GM19328 (cell line): ENCODE results near the gene CHFR.
"Not testable (repeated sequence)": the region's sequence is repeated elsewhere in the genome, so short reads cannot be mapped to it uniquely, and the experiment has no call there.

Experiments
- ATAC-seq: cut with Tn5 transposase; IDR thresholded peaks from one replicate; pipeline ENCODE4 v1.9.1; 2021; ENCODE audit warnings: mild to moderate bottlenecking, moderate library complexity; ENCODE audit not compliant: unreplicated experiment

Gene CHFR

DNA sequence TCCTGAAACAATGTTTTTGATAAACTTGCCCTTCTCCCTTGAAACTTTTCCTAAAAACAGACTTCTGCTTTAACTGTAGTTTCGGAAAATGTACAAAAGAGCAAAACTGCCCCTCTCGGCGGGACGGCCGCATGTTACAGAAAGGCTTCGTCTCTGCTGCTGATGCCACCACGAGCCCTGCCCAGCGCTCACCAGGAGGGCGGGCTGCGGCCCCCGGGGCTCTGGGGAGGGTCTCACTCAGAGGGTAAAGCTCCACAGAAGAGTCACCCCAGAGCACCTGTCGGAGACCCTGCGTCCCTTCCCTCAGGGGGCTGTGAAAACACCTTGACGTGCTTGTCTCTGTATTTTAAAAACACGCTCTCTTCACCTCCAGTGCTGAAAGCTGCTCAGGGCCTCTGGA is 46.3 kb downstream of the CHFR start:
- ATAC-seq, result no peak

DNA sequence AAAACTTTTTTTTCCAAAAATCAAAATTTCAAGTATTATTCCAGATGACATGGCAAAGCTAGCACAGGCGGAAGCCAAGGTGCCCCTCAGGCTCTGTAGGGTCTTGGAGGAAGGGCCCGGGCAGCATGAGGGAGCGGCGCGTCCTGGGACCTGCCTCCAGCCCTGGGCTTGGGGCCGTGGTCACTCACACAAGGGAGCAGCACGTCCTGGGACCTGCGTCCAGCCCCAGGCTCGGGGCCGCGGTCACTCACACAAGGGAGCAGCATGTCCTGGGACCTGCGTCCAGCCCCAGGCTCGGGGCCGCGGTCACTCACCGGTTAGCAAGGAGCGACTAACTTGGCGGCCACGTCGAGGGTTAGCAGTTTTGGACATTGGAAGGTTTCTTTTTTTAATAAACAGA is 46.9 kb downstream of the CHFR start:
- ATAC-seq, result no peak

DNA sequence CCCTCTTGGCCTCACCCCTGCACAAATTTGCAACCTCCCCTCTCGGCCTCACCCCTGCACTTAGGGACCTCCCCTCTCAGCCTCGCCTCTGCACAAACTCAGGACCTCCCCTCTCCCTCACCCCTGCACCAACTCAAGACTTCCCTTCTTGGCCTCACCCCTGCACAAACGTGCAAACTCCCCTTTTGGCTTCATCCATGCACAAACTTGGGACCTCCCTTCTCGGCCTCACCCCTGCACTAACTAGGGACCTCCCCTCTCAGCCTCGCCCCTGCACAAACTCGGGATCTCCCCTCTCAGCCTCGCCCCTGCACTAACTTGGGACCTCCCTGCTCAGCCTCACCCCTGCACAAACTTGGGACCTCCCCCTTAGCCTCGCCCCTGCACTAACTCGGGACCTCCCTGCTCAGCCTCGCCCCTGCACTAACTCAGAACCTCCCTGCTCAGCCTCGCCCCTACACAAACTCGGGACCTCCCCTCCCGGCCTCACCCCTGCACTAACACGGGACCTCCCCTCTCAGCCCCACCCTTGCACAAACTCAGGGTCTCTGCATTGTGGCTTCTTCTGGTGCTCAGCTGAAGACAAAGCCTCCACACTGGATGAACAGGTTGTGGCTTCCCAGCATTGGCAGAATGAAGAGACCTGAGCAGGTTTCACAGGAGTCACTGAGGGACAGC is 47.7 kb downstream of the CHFR start:
- ATAC-seq, result no peak

DNA sequence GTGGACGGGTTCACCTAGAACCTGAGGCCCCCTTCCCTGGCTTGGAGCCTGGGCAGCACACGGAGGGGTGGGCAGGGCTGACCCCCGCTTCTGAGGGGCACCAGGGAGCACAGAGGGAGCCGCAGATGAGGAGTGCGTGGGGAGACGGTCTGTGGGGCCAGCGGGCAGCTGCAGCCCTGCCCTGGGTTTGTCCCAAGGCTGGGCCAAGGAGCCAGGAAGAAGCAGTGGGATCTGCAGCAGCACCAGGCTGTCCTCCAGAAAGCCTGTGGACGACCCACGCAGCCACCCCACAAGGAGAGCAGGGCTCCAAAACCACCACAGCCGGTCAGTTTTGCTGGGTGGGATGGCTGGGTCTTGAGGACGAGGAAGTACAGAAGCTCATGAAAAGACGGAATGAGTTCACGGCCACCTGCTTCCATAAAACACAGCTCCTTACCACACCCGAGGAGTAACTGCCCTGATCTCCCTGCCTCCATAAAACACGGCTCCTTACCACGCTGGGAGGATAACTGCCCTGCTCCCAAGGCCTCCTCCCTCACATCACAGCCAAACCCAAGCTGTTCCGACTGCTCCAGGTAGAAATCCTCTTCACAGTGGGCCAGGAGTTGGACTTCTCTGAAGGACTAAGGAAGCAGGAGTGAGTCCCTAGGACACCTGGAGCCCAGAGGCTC is 48.9 kb downstream of the CHFR start:
- ATAC-seq, result no peak

DNA sequence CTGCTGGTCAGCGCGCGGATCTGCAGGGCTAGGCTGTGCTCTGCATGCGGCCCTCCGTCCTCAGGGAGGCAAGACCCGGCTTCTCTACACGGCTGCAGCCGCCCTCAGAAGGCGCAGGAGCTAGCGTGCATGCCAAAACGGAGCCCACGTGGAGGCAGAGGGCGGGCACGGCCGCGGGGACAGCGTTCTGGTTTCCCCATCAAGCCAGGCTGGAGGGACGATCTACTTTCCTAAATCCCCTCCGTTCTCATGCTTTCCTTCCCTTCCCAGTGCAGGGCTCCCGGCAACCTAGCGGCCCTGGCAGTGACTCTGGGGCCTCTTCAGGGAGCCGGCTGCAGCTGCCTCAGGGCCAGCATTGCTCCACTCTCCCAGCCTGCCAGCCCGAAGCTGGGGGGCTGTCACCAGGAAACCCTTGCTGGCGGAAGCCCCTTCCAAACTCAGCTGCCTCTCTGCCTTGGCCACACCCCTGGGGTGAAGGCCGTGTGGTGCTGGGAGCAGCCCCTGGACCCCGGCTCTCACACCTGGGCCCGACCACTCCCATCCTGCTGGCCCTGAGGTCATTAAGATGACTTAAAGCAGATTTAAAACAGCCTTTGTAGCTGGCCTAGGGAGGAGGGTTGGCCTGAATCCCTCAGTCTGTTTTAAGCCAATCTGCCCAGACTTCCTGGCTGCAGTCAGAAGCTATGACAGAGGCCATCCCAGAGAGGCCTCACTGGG is 49.6 kb downstream of the CHFR start:
- no peak for ATAC-seq

DNA sequence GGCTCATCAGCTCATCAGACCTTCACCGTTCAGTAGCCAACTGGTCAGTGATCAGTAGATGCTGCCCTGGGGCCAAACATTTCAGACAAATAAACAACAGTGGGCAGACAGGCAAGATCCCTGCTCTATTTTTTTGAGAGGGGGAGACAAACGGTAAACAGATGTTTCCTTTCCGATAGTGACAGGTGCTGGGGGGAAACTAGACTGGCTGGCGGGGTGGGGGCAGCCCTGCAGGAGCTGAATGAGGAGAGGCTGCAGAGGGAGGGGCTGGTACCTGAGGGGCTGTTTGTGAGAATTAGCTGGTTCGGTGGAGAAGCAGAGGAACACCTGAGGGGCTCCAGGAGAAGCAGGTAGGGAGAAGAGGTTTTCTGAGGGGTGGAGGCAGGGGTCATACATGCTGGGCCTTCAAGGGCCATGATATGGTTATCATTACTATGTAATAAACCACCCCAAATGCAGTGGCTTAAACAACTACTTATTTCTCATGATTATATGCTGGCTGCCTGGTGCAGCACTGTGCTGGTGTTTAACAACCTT is 50.5 kb downstream of the CHFR start:
- ATAC-seq, result no peak

DNA sequence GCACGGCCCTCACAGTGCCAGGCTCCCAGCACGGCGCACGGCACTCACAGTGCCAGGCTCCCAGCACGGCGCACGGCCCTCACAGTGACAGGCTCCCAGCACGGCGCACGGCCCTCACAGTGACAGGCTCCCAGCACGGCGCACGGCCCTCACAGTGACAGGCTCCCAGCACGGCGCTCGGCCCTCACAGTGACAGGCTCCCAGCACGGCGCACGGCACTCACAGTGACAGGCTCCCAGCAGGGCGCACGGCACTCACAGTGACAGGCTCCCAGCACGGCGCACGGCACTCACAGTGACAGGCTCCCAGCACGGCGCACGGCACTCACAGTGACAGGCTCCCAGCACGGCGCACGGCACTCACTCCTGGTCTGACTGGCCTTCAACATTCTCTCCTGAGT is 51.2 kb downstream of the CHFR start:
- ATAC-seq, result not testable (repeated sequence)

DNA sequence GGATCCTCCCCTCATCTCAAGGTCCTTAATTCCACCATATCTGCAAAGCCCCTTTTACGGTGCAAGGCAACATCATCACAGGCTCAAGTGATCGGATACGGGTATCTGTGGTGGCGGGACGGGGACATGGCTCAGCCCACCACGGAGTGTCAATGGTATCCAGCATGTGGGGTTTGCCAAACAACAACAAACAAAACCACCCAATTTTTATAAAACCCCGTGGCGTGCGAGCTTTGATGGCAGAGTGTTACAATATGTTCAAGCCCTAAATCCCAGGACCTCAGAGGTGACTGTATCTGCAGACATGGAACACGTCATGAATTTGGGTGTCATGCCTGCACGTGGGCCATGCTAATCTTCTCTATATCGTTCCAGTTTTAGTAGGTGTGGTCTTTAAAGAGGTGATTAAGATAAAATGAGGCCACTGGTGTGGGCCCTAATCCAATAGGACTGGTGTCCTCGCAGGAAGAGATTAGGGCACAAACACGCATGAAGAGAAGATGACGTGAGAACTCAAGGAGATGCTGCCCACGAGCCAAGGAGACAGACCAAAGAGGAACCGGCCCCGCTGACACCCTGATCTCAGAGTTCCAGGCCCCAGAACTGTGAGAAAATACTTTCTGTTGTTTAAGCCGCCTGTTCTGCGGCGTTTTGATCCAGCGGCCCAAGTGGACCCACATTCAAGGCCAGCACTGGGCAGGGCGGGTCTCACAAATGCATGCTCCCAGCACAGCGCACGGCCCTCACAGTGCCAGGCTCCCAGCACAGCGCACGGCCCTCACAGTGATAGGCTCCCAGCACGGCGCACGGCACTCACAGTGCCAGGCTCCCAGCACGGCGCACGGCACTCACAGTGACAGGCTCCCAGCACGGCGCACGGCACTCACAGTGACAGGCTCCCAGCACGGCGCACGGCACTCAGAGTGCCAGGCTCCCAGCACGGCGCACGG is 52.1 kb downstream of the CHFR start:
- no peak for ATAC-seq

DNA sequence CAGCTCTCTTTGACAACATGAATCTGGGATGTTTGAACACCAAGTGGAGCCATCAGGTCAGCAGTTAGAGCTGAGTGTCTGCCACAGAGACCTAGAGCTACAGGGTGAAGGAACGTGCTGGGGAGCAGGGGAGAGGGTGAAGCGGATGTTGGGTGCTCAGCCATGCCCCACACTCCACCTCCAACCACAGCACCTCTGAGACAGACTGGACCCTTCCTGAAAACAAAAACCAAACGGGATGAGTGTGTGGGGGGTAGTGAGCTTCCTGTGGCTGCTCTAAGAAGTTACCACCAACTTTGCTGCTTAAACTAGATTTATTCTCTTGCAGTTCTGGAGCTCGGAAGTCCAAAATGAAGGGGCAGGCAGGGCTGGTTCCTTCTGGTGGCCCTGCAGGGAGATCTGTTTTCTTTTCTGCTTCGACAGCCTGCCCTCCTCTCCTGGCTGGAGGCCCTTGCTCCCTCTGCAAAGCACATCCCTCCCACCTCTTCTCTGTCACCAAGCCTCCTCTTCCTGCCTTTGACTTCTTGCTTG is 53.2 kb downstream of the CHFR start:
- ATAC-seq, result no peak

DNA sequence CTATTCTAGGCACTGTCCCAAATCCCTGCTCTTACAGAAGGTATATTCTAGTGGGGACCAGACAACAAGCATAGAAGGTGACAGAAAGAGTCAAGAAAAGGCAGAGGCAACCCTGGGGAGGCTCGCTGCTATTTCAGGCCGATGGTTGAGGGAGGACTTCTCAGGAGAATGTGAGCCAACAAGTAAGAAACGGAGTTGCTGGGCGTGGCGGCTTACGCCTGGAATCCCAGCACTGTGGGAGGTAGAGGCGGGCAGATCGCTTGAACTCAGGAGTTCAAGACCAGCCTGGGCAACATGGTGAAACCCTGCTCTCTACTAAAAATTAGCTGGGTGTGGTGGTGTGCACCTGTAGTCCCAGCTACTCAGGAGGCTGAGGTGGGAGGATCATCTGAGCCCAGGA is 54.1 kb downstream of the CHFR start:
- no peak for ATAC-seq

DNA sequence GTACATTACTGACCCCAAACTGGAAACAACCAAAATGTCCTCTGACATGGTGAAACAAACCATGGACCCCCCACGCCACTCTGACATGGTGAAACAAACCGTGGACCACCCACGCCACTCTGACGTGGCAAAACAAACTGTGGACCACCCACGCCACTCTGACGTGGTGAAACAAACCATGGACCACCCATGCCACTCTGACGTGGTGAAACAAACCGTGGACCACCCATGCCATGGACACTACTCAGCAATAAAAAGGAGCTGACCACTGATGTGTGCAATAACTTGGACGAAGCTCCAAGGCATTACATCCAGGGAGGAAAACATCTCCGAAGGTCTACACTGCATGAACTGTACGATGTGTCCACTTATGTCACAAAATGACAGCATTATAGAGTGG is 55.6 kb downstream of the CHFR start:
- ATAC-seq, result no peak

DNA sequence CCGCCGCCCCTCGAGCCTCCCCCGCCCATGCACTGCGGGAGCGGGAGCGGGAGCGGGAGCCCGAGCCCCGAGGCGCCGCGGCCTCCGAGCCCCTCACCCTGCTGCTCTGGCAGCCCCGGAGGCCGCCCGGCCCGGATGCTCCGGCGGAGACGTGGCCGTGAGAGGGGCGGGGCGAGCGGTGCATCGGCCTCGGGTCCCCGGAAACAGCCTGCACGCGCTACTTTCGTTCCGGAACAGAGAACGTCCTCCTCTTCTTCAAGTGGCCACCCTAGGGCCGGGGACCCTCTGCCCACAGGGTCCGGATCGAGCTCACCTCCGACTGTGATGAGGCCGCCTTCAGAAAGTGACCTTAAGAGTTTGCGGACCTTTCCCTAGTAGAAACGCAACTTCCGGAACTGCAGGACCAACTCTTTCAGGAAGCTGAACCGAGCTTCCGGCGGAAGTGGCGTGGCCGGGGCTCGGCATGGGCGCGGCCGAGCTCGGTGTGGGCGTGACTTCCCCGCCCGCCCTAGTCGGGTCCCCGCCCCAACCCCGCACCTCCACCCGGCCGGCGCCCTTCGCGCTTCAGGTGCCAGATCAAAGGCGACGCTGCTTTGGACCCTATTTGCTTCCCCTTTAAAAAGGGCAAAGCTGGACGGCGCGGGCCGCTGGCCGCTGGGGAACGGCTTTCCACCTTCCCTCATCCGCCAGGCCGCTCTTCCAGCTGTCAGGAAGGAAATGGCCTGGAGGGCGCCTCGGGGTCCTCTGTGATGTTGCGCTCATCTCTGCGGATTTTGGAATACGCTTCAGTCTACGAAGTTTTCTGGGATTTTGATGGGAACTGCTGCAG is 58.5 kb downstream of the CHFR start, which contains the start of gene GOLGA3:
GOLGA3 (minus strand) TSS at position 164 of the 829 bp plus-strand sequence. CDS start 6,741 bp downstream, outside the sequence.
- peak; percentile 83 for ATAC-seq

DNA sequence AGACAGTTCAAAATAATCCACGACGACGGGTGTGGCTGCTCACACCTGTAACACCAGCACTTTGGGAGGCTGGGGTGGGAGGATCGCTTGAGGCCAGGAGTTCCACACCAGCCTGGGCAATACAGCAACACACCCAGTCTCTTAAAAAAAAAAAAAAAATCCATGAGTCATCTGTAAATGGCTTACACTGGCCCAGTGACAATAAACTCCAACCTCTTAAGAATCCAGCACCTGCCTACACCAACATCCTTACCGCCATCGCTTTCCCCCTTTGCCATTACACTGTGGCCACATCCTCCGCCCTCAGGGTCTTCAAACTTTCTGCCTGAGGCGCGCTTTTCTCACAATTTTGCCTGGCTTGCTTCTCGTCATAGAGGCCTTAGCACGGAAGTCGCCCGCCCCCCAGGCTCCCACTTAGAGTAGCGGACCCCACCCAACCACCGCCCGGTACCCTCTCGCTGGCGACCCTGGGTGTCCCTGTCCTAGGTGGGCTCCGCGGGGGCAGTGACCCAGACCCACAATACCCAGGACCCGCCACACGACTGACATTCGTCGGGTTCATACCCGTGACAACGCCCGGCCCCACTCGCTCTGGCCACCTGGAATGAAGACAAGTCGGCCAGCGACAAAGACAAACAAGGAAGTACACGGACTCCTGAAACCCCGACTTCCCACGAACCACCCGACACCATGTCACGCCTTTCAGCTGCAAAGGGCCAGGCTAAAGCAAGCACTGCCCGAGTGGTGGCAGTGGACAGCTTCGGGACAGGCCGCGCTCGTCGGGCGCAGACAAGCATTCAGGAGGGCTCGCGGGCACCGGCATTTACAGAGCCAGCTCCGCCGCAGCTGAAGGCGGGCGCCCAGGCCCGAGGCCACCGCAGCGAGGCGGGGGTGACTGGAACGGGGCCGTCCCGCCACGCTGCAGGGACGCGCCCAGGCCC is 59.4 kb downstream of the CHFR start:
- ATAC-seq, result peak; percentile 32

DNA sequence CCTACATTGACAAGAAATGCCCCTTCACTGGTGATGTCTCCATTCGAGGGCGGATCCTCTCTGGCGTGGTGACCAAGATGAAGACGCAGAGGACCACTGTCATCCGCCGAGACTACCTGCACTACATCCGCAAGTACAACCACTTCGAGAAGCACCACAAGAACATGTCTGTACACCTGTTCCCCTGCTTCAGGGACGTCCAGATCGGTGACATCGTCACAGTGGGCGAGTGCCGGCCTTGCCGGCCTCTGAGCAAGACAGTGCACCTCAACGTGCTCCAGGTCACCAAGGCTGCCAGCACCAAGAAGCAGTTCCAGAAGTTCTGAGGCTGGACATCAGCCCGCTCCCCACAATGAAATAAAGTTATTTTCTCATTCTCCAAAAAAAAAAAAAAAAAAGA is 61.5 kb downstream of the CHFR start:
- ATAC-seq, result no peak

DNA sequence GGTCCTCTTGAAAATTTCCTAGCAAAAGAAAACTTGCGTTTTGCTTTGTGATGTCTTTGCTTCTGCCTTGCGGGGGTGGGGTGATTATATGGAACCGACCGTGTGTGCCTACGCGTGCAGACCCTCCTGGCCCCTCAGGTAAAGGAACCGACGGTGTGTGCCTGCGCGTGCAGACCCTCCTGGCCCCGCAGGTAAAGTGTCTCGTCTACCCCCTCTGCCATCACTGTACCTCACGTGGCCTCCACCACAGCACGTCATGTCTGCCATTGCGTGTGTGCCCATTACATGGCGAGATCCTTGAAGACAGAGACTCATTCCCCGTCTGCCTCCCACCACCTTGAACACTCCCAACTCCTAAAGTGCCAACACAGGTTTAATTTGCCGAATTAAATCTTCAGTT is 62.3 kb downstream of the CHFR start:
- no peak for ATAC-seq

DNA sequence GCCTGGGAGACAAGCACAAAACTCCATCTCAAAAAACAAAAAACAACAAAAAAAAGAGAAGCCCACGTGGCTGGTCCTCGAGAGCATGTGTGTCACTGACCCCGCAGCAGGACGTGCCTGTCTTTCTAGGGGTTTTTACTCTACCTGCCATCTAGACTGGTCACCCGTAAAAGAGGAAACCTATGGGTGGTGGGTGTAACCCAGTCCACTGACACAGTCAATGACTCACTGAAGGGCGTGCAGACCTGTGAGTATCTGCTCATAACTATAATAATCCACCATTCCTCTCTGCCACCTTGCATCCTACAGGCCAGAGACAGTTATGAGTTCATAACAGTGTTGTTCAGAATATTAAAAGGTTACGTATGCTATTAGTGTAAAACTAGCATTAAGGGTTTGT is 63.4 kb downstream of the CHFR start:
- ATAC-seq, result no peak

DNA sequence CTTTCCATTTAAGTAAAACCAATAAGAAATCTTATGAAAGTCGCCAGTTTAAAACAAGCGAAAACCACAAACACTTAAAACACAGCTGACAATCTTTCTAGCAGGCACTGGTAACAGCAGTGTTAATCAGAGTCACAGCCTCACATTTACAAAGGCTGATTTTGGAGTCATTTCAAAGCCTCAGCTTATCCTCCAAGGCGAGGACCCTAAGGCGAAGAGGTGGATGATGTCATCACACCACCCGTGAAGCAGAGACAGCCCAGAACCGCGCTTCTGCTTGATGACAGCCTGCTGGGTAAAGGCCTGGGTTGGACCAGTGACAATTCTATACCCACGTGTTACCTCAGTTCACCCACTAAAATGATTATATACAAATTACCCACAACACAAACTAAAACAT is 68.8 kb downstream of the CHFR start:
- no peak for ATAC-seq

DNA sequence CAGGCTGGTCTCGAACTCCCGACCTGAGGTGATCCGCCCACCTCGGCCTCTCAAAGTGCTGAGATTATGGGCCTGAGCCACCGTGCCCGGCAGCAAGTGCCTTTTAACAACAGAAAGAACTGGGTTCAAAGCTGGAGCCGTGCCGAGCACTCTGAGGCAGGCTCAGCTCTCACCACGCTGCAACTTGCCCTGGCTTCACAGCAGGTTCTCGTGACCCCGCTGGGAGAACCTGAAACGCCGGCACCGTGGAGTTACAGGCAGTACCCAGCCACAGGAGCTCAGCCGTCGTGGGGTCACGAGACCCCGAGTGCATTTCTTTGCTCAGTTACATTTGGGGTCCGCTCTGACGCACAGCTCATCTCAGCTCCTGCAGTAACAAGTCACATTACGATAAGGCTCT is 73.2 kb downstream of the CHFR start:
- no peak for ATAC-seq
